ENCODE data around the gene CBX5. TPM values are rescaled to one million over a fixed set of nuclear protein-coding genes. Genes with fewer than 3 reads are reported as not detected.

CBX5 gene
- total and polyA plus RNA-seq, 10 of the 15 experiments (the other 5 are each of a cell fraction or from before 2014, with no cell fraction given) = 46.7 to 138 (median 74.6) TPM

- TF ChIP-seq, protein P1, sequence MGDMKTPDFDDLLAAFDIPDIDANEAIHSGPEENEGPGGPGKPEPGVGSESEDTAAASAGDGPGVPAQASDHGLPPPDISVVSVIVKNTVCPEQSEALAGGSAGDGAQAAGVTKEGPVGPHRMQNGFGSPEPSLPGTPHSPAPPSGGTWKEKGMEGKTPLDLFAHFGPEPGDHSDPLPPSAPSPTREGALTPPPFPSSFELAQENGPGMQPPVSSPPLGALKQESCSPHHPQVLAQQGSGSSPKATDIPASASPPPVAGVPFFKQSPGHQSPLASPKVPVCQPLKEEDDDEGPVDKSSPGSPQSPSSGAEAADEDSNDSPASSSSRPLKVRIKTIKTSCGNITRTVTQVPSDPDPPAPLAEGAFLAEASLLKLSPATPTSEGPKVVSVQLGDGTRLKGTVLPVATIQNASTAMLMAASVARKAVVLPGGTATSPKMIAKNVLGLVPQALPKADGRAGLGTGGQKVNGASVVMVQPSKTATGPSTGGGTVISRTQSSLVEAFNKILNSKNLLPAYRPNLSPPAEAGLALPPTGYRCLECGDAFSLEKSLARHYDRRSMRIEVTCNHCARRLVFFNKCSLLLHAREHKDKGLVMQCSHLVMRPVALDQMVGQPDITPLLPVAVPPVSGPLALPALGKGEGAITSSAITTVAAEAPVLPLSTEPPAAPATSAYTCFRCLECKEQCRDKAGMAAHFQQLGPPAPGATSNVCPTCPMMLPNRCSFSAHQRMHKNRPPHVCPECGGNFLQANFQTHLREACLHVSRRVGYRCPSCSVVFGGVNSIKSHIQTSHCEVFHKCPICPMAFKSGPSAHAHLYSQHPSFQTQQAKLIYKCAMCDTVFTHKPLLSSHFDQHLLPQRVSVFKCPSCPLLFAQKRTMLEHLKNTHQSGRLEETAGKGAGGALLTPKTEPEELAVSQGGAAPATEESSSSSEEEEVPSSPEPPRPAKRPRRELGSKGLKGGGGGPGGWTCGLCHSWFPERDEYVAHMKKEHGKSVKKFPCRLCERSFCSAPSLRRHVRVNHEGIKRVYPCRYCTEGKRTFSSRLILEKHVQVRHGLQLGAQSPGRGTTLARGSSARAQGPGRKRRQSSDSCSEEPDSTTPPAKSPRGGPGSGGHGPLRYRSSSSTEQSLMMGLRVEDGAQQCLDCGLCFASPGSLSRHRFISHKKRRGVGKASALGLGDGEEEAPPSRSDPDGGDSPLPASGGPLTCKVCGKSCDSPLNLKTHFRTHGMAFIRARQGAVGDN (IDR thresholded peaks at IDR 0.05) = no peak
- TF ChIP-seq STAT3 (IDR thresholded peaks at IDR 0.05; ENCODE audit: low read depth, low read length) = no peak
- no peak for TF ChIP-seq ZNF274 (IDR thresholded peaks at IDR 0.05; ENCODE audit: insufficient read depth, insufficient read length)
- peak; percentile 44 for TF ChIP-seq KLF5 (IDR thresholded peaks at IDR 0.05; ENCODE audit: partially characterized antibody)
- peak; percentile 83 for TF ChIP-seq CBFB (IDR thresholded peaks at IDR 0.05; ENCODE audit: low read depth)
- TF ChIP-seq, protein P2, sequence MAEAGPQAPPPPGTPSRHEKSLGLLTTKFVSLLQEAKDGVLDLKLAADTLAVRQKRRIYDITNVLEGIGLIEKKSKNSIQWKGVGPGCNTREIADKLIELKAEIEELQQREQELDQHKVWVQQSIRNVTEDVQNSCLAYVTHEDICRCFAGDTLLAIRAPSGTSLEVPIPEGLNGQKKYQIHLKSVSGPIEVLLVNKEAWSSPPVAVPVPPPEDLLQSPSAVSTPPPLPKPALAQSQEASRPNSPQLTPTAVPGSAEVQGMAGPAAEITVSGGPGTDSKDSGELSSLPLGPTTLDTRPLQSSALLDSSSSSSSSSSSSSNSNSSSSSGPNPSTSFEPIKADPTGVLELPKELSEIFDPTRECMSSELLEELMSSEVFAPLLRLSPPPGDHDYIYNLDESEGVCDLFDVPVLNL (IDR thresholded peaks at IDR 0.05; ENCODE audit: low read depth, low read length) = no peak
- no peak for TF ChIP-seq RELA (IDR thresholded peaks at IDR 0.05; ENCODE audit: borderline replicate concordance, partially characterized antibody)
- no peak for TF ChIP-seq EGR1 (IDR thresholded peaks at IDR 0.05; ENCODE audit: borderline replicate concordance in 1 of 2, low read depth in 2 of 2, low read length in 2 of 2)
- TF ChIP-seq NFXL1 (IDR thresholded peaks at IDR 0.05; ENCODE audit: borderline replicate concordance) = no peak
- TF ChIP-seq GATAD2B (conservative IDR thresholded peaks at IDR 0.05; ENCODE audit: low read depth) = no peak
- no peak for TF ChIP-seq SPI1 (IDR thresholded peaks at IDR 0.05; ENCODE audit: borderline replicate concordance, insufficient read depth, low read depth, low read length)
- TF ChIP-seq BMI1 (IDR thresholded peaks at IDR 0.05; ENCODE audit: borderline replicate concordance) = peak; percentile 80; the same call in 1 of the 2 replicates
- TF ChIP-seq NR2C2 (IDR thresholded peaks at IDR 0.05; ENCODE audit: borderline replicate concordance, control insufficient read depth, insufficient read length, low read depth) = no peak
- no peak for TF ChIP-seq TARDBP (IDR thresholded peaks at IDR 0.05; ENCODE audit: borderline replicate concordance)
- no peak; the same call in none of the 2 replicates for TF ChIP-seq MXI1 (IDR thresholded peaks at IDR 0.05; ENCODE audit: low read depth, low read length)
- peak; percentile 85; the same call in 1 of the 2 replicates for TF ChIP-seq PML (IDR thresholded peaks at IDR 0.05; ENCODE audit: low read length)
- TF ChIP-seq GABPA (IDR thresholded peaks at IDR 0.05; ENCODE audit: low read depth) = no peak
- TF ChIP-seq JUNB (IDR thresholded peaks at IDR 0.05) = no peak
- TF ChIP-seq REST (IDR thresholded peaks at IDR 0.05; ENCODE audit: low read depth, low read length) = no peak
- peak; percentile 84; the same call in 1 of the 2 replicates for TF ChIP-seq PAX8 (IDR thresholded peaks at IDR 0.05)
Observed at GRCh38 chr12:54324617-54325441, 44.9 kb upstream of the CBX5 start, which contains the start of gene COPZ1 (continued).

All from GM12878 (cell line).